Measurements from ENCODE around the gene DCLK2.
"Not testable (repeated sequence)": the region's sequence is repeated elsewhere in the genome, so short reads cannot be mapped to it uniquely, and the experiment has no call there.

Gene DCLK2

DNA sequence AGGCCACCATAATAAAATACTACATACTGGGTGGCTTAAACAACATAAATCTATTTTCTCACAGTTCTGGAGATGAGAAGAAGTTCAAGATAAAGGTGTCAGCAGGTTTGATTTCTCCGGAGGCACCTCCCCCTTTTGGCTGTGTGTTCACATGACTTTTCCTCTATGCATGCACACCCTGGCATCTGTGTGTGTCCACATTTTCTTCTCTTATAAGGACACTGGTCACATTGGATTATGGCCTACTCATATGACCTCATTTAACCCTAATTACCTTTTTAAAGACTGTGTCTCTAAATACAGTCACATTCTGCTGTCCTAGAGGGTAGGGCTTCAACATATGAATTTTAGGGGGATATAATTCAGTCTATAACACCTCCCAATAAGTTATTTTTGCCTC is 79.8 kb downstream of the DCLK2 start:
- no peak for DNase-seq

DNA sequence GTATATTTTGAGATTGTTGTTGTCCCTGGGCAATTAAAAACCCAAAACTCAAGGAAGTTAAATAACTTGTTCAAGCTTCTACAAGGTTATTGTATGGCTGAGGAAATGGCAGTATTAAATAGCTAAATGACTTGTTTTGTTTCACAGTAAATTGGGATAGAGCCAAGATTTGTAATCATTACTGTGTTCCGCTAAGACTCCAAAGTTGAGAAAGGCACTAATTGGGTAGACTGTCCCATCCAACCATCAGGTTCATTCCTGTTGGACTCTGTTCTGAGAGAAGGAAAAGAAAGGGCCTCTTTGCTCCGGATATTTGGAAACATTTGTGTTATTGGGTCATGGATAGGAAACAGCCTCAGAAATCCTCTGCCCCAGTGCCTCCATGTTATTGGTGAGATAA is 82.2 kb downstream of the DCLK2 start:
- DNase-seq, result no peak

- DNase-seq, result no peak
These were observed 82.9 kb downstream of the DCLK2 start for GRCh38 chr4:150161109-150161508.

DNA sequence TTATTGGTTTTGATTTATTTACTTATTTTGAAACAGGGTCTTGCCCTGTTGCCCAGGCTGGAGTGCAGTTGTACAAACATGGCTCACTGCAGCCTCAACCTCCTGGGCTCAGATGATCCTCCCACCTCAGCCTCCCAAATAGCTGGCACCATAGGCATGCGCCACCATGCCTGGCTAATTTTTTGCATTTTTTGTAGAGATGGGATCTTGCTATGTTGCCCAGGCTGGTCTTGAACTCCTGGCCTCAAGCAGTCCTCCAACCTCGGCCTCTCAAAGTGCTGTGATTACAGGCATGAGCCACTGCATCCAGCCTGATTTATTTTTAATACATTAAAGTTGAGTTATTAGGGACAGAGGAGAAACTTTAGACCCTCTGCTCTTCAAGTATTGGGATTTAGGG is 83.8 kb downstream of the DCLK2 start:
- DNase-seq, result not testable (repeated sequence)

- DNase-seq, result no peak
These were observed 85.8 kb downstream of the DCLK2 start for GRCh38 chr4:150164055-150164454.

DNA sequence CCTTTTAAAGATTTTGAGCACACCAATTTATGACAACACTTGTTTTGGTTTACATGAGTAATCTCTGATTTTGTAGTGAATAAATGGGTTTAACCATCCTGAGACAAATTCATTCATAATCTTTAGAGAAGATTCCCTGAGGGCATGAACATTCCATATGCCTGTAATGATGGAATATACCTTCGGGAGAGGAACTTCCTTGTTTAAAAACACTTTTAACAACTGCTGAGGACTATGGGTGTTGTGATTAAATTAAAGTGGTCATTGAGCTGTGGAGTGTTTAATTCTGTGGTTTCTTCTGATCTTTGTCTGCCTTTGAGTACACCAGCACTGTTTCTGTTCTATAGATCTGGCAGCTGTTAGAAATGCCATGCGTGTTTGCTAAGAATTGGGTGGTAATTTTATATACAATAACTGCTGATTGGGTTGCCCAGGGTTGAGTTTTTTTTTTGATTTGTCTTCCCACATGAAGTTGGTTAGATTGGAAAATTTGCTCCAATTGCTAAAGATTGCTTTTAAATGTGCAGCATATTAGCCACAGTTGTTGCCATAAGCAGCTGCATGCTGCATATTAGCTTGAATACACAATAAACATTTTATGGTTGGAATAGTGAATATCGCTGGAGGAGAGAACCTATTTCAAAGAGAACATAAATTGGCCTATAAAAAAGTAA is 86.8 kb downstream of the DCLK2 start:
- no peak for DNase-seq

- DNase-seq, result no peak
These were observed 88.8 kb downstream of the DCLK2 start for GRCh38 chr4:150167054-150167453.

- DNase-seq, result no peak
These were observed 95.2 kb downstream of the DCLK2 start for GRCh38 chr4:150173432-150173861.

DNA sequence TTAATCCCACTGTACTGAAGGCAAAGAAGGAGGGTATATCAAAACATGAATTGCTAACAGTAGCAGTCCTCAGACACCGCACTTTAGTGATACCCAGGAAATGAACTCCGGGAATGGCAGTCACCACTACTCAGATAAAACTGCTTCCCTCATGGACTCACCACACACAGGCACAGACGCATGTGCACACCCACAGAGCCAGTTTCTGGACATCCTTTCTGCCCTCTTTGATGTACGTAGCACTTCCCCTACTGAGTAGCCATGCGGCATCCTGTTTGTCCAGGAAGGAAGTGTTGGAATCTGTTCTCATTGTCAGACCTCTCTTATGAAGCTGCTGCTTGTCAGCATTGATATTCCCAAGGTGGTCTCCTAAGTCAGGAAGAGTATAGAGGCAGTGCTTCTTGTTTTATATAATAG is 95.7 kb downstream of the DCLK2 start:
- no peak for DNase-seq

DNA sequence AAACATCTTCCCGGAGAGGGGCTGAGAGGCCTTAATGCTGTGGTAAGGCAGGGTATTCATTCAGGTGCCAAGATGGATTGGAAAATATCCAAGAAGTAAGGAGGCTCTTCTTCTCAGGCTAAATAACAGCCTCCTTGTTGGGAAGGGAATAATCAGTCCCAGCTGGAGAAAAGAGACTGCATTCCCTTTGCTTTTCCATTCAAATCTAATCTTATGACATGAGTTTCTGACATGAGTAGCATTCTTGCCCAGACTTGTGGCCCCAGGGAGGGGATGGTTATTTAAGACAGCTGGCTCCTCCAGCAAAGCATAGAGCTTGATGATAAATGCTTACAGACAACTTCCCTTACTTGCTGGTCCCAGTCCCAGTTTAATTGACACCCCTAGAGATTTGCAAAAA is 98.3 kb downstream of the DCLK2 start:
- DNase-seq, result no peak

DNA sequence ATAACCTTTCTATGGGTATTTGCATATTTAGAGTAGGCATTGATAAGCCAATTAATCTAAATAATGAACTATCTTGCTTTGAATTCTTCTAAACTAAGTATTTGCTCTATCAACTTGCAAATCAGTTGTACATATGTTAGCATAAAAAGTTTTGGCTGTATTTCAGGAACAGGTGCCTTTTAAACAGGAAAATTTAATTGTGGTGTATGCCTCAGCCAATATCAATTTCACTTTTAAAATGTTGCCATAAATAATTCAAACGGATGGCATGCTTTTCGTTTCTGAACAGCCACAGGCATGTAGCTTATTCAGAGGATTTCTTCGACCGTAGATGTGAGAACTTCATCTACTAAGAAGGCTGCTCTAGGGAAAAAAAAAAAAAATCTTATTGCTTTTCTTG is 99.9 kb downstream of the DCLK2 start:
- no peak for DNase-seq

GRCh38 chr4:150181536-150181935 is 103.3 kb downstream of the DCLK2 start:
- DNase-seq, result no peak

DNA sequence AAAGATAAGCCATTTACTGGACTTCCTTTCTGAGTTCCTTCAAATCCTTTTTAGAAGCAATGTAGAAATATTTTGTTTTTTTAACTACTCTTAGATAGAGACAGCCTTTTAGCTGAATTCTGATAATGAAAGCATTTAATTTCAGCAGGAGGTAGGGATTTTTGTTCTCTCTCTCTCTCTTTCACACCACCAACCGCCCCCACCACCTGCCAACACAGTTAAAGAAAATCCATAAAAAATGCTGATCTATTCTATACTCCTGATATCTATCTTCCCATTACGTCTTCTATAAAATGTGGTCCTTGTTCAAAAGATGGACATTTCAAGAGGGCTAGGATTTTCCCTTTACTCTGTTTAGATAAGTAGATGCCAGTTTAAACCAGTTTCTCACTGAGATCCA is 104.5 kb downstream of the DCLK2 start:
- no peak for DNase-seq

GRCh38 chr4:150185033-150185432 is 106.8 kb downstream of the DCLK2 start:
- DNase-seq, result not testable (repeated sequence)

- no peak for DNase-seq
These were observed 114.7 kb downstream of the DCLK2 start for GRCh38 chr4:150192986-150193385.

DNA sequence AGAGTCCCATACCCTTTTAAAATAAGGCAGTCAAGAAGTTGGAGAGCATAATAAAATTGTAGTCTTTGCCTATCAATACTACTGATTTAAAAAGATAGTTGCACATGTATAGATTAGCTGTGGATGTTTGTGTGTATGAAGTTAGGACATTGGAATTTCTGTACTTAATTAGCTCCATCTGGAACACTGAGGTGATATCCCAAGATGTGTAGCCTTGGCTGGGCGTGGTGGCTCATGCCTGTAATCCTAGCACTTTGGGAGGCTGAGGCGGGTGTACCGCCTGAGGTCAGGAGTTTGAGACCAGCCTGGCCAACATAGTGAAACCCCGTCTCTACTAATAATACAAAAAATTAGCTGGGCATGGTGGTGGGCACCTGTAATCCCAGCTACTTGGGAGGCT is 119.0 kb downstream of the DCLK2 start:
- DNase-seq, result not testable (repeated sequence)

- no peak for DNase-seq
These were observed 120.8 kb downstream of the DCLK2 start for GRCh38 chr4:150199056-150199455.

- DNase-seq, result no peak
These were observed 126.8 kb downstream of the DCLK2 start for GRCh38 chr4:150205016-150205415.

DNA sequence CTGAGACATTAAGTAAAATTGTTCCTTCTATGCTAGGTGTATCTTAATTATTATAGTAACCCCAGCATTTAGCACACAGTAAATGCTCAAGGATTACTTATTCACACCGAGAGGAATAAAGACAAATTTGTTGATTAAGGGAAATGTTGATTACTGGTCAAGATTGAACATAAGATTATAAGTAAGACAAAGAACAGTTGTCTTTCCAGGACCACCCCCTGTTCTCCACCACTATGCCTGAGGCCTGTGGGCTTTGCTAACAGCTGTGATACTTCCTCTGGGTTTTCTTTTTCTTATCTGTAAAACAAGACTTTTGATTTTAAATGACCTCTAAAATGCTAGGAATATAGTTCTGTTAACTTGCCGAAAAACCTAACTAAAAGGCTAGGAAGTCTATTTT is 128.0 kb downstream of the DCLK2 start:
- no peak for DNase-seq

- DNase-seq, result no peak
These were observed 128.7 kb downstream of the DCLK2 start for GRCh38 chr4:150206954-150207353.

DNA sequence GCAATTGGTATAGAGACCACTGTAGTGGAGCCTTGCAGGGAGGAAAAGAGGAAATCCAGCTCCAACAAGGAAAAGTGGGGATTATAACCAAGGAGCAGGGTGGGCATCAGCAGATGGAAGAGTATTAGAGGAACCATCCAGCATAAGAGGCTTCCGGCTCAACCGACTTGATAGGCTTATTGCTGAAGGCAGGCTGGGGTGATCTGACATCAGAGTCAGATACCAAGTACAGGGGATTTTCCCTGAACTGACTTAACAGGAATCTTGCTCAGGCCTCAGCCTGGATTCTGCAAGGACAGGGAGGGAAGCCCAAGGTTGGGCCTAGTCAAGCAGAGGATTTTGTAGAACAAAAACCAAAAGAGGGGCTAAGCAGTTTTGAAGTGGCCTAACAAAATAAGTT is 129.6 kb downstream of the DCLK2 start:
- no peak for DNase-seq

DNA sequence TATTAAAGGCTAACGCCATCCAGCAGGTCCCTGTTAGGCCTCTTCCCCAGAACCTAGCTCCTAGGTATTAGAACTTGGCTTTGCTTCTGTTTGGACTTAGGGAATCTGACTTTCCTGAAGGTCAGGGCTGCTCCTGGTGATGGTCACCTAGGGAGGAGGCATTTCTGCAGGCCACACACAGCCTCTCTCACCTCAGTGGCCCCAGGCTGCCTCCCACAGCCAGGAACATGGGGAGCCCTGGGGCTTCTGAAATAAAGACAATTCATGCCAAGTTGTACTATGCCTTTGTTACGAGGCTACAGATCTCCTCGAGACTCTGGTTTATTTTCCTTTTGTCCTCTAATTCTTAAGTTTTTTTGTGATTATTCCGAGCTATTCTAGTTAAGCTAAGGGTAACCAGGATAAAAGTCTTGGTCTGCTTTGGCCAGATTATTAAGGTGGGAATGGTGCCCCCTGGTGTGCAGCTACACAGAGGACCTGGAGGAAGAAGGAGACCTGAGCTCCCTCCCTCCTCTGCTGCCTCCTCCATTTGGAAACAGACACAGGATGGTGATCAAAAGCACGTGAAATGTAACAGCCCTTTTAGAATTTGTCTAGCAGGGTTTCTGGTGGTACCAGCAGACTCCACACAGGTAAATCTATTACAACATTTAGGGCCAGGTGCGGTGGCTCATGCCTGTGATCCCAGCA is 131.0 kb downstream of the DCLK2 start:
- DNase-seq, result no peak

DNA sequence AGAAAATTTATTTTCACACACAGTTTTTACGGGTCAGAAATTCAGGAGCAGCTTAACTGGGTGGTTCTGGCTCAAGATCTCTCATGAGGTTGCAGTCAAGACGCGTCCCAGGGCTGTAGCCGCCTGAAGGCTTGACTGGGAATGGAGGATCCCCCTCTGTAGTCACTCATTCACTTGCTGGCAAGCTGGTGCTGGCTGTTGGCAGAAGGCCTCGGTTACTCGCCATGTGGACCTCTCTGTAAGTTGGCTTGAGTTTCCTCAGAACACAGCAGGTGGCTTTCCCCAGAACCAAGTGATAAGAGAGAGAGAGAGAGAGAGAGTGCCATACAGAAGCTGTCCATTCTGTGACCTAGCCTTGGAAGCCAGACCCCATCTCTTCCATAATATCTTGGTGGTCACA is 132.8 kb downstream of the DCLK2 start:
- no peak for DNase-seq

- DNase-seq, result no peak
These were observed 133.7 kb downstream of the DCLK2 start for GRCh38 chr4:150211799-150212445.

All from activated CD8-positive, alpha-beta memory T cell treated with anti-CD3 and anti-CD28 coated beads for 24 hours (primary cell).